ENCODE results near the gene EIF2B2.
"Not testable (repeated sequence)": the region's sequence is repeated elsewhere in the genome, so short reads cannot be mapped to it uniquely, and the experiment has no call there.

Gene EIF2B2

DNA sequence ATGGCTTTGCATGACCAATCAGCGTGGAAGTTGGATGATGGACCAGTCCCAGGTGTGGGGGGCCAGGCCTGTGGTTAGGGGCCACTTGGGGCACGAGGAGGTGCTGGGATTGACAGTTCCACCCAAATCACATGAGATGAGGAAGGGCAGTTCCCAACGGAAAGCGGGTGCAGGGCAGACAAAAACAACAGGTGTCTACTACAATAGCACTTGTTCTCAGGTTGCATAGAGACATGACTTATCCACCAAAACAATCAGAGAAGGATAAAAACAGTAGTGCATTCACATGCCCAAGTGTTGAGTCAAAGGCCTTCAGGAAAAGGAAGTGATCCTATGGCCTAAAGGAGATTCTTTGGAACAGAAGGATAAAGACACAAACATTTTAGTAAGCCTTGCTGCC, 14.6 kb upstream of the EIF2B2 start:
- DNase-seq (ENCODE audit: extremely low read depth in 1 of 2, low read depth in 1 of 2) = no peak

DNA sequence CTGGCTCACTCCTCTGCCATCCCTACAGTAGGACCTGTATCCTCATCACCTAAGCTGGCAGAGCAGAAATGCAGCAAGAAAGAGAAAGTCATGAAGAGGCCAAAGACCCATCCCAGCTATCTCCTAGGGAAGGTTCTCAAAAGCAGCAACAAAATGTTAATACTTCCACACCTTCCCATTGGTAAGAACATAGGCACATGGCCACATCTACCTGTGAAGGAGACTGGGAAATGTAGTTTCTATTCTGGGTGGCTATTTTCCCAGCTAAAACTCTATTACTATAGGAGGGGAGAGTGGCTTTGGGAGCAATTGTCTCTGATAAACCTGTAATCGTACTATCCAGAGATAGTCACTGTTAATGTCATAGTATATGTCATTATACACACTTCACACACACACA, 13.7 kb upstream of the EIF2B2 start:
- no peak for DNase-seq (ENCODE audit: extremely low read depth in 1 of 2, low read depth in 1 of 2)

DNA sequence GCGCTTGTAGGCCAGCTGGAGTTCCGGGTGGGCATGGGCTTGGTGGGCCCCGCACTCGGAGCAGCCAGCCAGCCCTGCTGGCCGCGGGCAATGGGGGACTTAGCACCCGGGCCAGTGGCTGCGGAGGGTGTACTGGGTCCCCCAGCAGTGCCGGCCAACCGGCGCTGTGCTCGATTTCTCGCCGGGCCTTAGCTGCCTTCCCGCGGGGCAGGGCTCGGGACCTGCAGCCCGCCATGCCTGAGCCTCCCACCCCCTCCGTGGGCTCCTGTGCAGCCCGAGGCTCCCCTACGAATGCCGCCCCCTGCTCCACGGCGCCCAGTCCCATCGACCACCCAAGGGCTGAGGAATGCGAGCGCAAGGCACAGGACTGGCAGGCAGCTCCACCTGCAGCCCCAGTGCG, 8.5 kb upstream of the EIF2B2 start:
- DNase-seq (ENCODE audit: extremely low read depth in 1 of 2, low read depth in 1 of 2) = not testable (repeated sequence)

GRCh38 chr14:74995781-74996180, 6.9 kb upstream of the EIF2B2 start:
- DNase-seq (ENCODE audit: extremely low read depth in 1 of 2, low read depth in 1 of 2) = not testable (repeated sequence)

DNA sequence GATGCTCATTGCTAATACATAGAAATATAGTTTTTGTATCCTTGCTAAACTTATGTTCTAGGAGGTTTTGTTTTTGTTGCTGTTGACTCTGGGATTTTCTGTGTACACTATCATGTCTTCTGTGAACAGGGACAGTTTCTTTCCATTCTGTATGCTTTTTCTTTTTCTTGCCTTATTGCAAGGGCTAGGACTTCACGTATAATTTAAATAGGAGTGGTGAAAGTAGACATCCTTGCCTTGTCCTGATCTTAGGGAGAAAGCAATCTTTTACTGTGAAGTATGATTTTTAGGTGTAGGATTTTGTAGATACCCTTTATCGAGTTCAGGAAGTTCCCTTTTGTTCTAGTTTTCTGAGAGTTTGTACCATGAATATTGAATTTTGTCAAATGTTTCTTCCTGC, 1.5 kb upstream of the EIF2B2 start:
- DNase-seq (ENCODE audit: extremely low read depth in 1 of 2, low read depth in 1 of 2) = no peak

- DNase-seq (ENCODE audit: extremely low read depth in 1 of 2, low read depth in 1 of 2) = no peak
These were observed 822 bp upstream of the EIF2B2 start for GRCh38 chr14:75001899-75002298.

- DNase-seq (ENCODE audit: extremely low read depth in 1 of 2, low read depth in 1 of 2) = no peak
These were observed 718 bp downstream of the EIF2B2 start for GRCh38 chr14:75003250-75004027.

DNA sequence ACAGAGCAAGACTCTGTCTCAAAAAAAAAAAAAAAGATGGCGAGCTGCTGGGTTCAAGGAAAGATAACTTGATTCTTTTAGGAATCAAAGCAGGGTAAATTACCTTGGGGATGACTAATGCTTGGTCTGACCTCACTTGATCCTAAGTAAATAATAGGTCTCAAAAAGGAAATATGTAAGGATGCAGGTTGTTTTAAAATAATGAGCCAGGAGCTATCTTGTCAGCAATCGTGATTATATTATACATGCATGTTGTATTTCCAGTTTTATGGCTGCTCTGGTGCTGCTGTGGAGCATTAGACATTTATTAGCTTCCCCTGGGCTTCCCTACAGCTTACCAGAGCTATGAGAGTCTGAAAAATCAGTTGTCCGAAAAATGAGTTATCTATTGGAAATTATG, 2.6 kb downstream of the EIF2B2 start:
- DNase-seq (ENCODE audit: extremely low read depth in 1 of 2, low read depth in 1 of 2) = no peak

GRCh38 chr14:75009176-75009575, 6.5 kb downstream of the EIF2B2 start:
- DNase-seq (ENCODE audit: extremely low read depth in 1 of 2, low read depth in 1 of 2) = no peak

DNA sequence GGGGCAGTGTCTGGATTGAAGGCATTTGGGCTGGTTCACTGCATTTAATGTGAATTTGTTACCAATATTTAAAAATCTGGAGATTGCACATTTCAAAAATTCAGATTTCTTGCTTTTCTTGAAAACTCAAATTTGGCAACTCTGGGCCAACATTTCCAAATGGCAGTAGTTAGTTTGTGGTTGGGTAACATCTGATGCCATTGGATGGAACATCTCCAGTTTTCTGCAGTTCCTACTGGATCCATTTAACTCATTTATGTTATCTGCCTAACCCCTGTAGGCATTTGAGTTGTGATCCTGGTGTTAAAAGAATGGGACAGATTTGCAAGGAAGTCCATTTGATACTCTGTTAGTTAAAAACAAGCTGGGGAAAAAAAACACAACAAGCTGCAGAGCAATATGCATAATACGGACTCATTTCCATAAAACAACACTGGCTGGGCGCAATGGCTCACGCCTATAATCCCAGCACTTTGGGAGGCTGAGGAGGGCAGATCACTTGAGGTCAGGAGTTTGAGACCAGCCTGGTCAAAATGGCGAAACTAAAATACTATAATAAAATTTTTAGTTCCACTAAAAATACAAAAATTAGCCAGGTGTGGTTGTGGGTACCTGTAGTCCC, 7.9 kb downstream of the EIF2B2 start:
- DNase-seq (ENCODE audit: extremely low read depth in 1 of 2, low read depth in 1 of 2) = no peak

DNA sequence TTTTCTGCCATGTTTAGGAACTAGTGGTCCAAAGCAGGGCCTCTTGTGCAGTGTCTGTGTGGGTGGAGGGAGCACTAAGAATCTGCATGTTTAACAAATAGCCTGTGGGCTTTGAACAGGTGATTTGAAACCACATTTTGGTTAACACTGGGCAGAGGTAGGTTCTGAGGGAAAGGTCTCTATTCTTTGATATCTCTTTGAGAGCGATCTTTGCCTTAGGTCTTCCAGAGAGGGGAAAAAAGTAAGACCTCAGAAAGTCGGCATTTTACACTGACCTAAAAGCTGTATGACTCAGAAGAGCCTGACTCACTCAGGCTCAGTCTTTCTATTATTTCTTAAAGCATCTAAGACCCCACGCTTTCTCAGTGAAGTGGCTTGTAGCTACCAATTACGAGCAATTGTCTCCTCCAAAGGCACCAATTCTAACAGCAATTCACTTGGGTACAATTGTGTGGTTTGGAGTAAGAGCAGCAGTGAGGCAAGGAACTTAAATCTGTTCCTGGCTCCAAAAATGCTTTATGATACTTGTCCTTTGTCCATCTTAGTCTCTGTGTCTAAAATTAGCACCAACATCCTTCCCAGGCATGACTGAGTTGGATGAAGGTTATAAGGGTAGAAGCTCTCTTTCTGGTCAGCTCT, 8.8 kb downstream of the EIF2B2 start:
- DNase-seq (ENCODE audit: extremely low read depth in 1 of 2, low read depth in 1 of 2) = peak in 1 of 2 donors; percentile 17

GRCh38 chr14:75013290-75013689, 10.6 kb downstream of the EIF2B2 start:
- no peak for DNase-seq (ENCODE audit: extremely low read depth in 1 of 2, low read depth in 1 of 2)

DNA sequence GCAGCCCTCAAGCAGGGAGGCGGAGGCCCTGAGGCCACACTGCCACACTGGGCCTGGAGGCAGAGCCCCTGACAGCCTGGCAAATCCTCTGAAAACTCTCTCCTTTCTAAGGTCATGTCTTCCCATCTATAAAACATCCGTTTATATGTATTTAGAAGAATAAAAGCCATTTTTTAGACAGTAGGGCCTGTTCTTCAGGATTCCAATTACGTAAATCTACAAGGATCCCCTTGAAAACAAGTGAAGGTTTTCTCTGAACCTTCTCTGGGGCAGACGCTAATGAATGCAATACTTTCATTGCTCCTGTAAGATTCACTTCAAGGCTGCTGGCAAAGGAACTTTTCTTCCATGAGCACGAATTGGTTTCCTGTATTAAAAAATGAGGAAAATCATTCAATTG, 12.8 kb downstream of the EIF2B2 start:
- no peak for DNase-seq (ENCODE audit: extremely low read depth in 1 of 2, low read depth in 1 of 2)

- DNase-seq (ENCODE audit: extremely low read depth in 1 of 2, low read depth in 1 of 2) = no peak
These were observed 14.1 kb downstream of the EIF2B2 start for GRCh38 chr14:75016815-75017214.

GRCh38 chr14:75018694-75019093, 16.0 kb downstream of the EIF2B2 start:
- DNase-seq (ENCODE audit: extremely low read depth in 1 of 2, low read depth in 1 of 2) = no peak

GRCh38 chr14:75022655-75023054, 19.9 kb downstream of the EIF2B2 start:
- DNase-seq (ENCODE audit: extremely low read depth in 1 of 2, low read depth in 1 of 2) = no peak

DNA sequence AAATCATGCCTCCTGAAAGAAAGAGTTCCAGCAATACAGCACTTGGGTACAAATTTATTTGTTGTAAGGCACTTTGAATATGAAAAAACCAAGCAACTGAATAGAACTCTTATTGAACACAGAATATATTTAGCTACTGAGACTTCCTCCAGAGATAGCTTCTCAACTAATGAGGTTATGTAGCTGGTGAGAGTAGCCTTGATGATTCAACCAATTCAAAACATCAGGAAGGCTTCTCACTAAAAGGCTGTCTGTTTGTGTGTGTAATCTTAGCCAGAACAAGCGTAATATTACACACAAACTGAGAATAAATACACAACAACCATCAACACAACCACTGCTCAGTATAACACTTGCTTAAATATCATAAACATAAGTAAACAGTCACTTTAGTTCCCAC, 20.4 kb downstream of the EIF2B2 start:
- no peak for DNase-seq (ENCODE audit: extremely low read depth in 1 of 2, low read depth in 1 of 2)

DNA sequence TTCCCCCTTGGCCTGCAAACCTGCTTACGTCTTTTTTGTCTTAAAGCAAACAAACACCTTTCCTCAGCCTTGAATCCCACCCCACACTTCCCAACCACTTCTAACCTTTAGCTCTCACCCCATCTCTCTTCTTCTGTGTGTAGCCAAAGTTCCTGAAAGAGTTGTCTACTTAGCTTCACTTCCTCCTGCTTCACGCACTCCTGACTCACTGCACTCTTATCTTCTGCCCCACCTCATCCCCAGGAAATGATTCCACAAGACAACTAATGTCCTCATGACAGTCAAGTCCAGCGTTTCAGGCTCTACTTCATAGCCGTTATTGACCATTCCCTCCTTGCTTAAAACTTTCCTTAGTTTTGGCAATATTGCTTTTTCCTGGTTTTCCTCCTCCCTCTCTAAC, 22.4 kb downstream of the EIF2B2 start:
- no peak for DNase-seq (ENCODE audit: extremely low read depth in 1 of 2, low read depth in 1 of 2)

DNA sequence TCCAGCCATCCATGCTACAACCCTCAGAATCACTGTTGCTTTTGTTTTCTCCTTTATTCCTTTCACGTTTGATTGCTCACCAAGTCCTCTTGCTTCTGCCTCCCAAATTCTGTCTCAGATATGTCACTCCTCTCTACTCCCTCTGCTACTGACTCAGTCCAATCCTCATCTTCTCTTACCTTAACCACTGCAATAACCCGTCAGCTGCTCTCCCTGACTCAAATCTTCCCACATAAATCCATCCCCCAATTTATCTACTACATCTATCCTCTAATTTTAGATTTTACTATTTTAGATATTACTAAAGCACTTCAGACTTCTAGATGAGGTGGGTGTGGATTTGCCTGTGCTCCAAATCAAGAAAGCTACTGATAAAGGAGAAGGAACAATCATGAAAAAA, 23.2 kb downstream of the EIF2B2 start:
- DNase-seq (ENCODE audit: extremely low read depth in 1 of 2, low read depth in 1 of 2) = no peak

GRCh38 chr14:75030147-75030546, 27.4 kb downstream of the EIF2B2 start:
- no peak for DNase-seq (ENCODE audit: extremely low read depth in 1 of 2, low read depth in 1 of 2)

DNA sequence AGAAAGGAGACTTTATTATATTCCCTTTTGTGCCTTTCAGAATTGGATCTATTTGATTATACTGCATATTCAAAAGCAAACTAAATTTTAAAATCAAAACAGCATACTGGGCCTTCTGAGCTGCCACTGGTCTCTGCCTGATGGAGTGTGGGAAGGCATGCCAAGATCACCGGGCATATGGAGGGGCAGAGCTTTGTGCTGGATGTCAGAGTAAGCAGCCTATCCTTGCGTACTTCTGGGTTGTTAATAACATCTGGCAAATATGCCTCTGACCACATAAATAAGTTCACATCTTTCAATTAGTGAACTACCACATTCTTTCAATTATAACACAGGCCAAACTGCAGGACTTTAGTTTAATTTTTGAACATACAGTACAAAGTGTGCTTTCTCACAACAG, 30.2 kb downstream of the EIF2B2 start:
- DNase-seq (ENCODE audit: extremely low read depth in 1 of 2, low read depth in 1 of 2) = no peak

GRCh38 chr14:75040507-75040906, 37.8 kb downstream of the EIF2B2 start:
- no peak for DNase-seq (ENCODE audit: extremely low read depth in 1 of 2, low read depth in 1 of 2)
